Measurements from ENCODE around the gene PLGRKT. TPM values are rescaled to one million over a fixed set of nuclear protein-coding genes. Genes with fewer than 3 reads are reported as not detected.

Gene PLGRKT
- total RNA-seq, 1 experiment from 2014 or later = 15.1 TPM

GRCh38 chr9:5427005-5427404 lies 10.7 kb downstream of the PLGRKT start:
- no peaks in the 10 kb centered on the region for H3K9me3 Mint-ChIP-seq (ENCODE audit: low read depth, unreplicated experiment)
- no peak overlapping the region for H3K27ac Mint-ChIP-seq (ENCODE audit: unreplicated experiment)
- no peak for DNase-seq
- intact Hi-C loops (cut with micrococcal nuclease; ENCODE audit: unreplicated experiment) = loop anchor here (10.0 kb wide), 1 partner anchor 162 kb away; no protein-coding TSS in a partner anchor
- CTCF ChIA-PET = no interaction called here
- BruUV-seq (replicated peaks) = no TSS peak
- H3K27me3 Mint-ChIP-seq (ENCODE audit: unreplicated experiment) = no peaks in the 10 kb centered on the region
- no peak for TF ChIP-seq CTCF (IDR thresholded peaks at IDR 0.05; ENCODE audit: unreplicated experiment)
- no peaks in the 10 kb centered on the region for H3K36me3 Mint-ChIP-seq (ENCODE audit: insufficient read depth, unreplicated experiment)
- H3K4me3 Mint-ChIP-seq (ENCODE audit: low read depth, unreplicated experiment) = no peak overlapping the region
- H3K4me1 Mint-ChIP-seq (ENCODE audit: low read depth, unreplicated experiment) = no peaks in the 10 kb centered on the region

GRCh38 chr9:5425006-5425628 lies 12.6 kb downstream of the PLGRKT start:
- Mint-ChIP-seq H3K4me1 (ENCODE audit: low read depth, unreplicated experiment) (no peaks in the 10 kb centered on the region), H3K27ac (ENCODE audit: unreplicated experiment) (no peak overlapping the region), H3K9me3 (ENCODE audit: low read depth, unreplicated experiment) (no peaks in the 10 kb centered on the region), H3K36me3 (ENCODE audit: insufficient read depth, unreplicated experiment) (no peaks in the 10 kb centered on the region), H3K4me3 (ENCODE audit: low read depth, unreplicated experiment) (no peak overlapping the region), H3K27me3 (ENCODE audit: unreplicated experiment) (no peaks in the 10 kb centered on the region)
- CTCF ChIA-PET = interaction anchor here (0.6 to 2.6 kb wide), 4 partner anchors 17 to 239 kb away, joined by 3 to 14 read pairs (median 3); partner anchors contain the start of gene INSL6
- DNase-seq = no peak
- peak; percentile 38 for TF ChIP-seq CTCF (IDR thresholded peaks at IDR 0.05; ENCODE audit: unreplicated experiment)
- BruUV-seq (replicated peaks) = no TSS peak
- intact Hi-C loops (cut with micrococcal nuclease; ENCODE audit: unreplicated experiment) = loop anchor here (1.0 to 10.0 kb wide), 2 partner anchors 160 to 239 kb away; no protein-coding TSS in a partner anchor

GRCh38 chr9:5422276-5422675 lies 15.4 kb downstream of the PLGRKT start:
- no peaks in the 10 kb centered on the region for H3K4me1 Mint-ChIP-seq (ENCODE audit: low read depth, unreplicated experiment)
- CTCF ChIA-PET = no interaction called here
- no peaks in the 10 kb centered on the region for H3K9me3 Mint-ChIP-seq (ENCODE audit: low read depth, unreplicated experiment)
- H3K27ac Mint-ChIP-seq (ENCODE audit: unreplicated experiment) = no peak overlapping the region
- no peaks in the 10 kb centered on the region for H3K27me3 Mint-ChIP-seq (ENCODE audit: unreplicated experiment)
- no TSS peak for BruUV-seq (replicated peaks)
- DNase-seq = no peak
- intact Hi-C loops (cut with micrococcal nuclease; ENCODE audit: unreplicated experiment) = loop anchor here (10.0 kb wide), 1 partner anchor 157 kb away; no protein-coding TSS in a partner anchor
- TF ChIP-seq CTCF (IDR thresholded peaks at IDR 0.05; ENCODE audit: unreplicated experiment) = no peak
- no peak overlapping the region for H3K4me3 Mint-ChIP-seq (ENCODE audit: low read depth, unreplicated experiment)
- no peaks in the 10 kb centered on the region for H3K36me3 Mint-ChIP-seq (ENCODE audit: insufficient read depth, unreplicated experiment)

GRCh38 chr9:5421163-5421562 lies 16.6 kb downstream of the PLGRKT start:
- DNase-seq = no peak
- no peak for TF ChIP-seq CTCF (IDR thresholded peaks at IDR 0.05; ENCODE audit: unreplicated experiment)
- no peaks in the 10 kb centered on the region for H3K36me3 Mint-ChIP-seq (ENCODE audit: insufficient read depth, unreplicated experiment)
- no peaks in the 10 kb centered on the region for H3K27me3 Mint-ChIP-seq (ENCODE audit: unreplicated experiment)
- intact Hi-C loops (cut with micrococcal nuclease; ENCODE audit: unreplicated experiment) = loop anchor here (10.0 kb wide), 1 partner anchor 156 kb away; no protein-coding TSS in a partner anchor
- CTCF ChIA-PET = no interaction called here
- BruUV-seq (replicated peaks) = no TSS peak
- H3K9me3 Mint-ChIP-seq (ENCODE audit: low read depth, unreplicated experiment) = no peaks in the 10 kb centered on the region
- no peak overlapping the region for H3K4me3 Mint-ChIP-seq (ENCODE audit: low read depth, unreplicated experiment)
- no peaks in the 10 kb centered on the region for H3K4me1 Mint-ChIP-seq (ENCODE audit: low read depth, unreplicated experiment)
- no peak overlapping the region for H3K27ac Mint-ChIP-seq (ENCODE audit: unreplicated experiment)
